Amniotic epithelial cell (primary cell): ENCODE results near the gene RBM11.
"Not testable (repeated sequence)": the region's sequence is repeated elsewhere in the genome, so short reads cannot be mapped to it uniquely, and the experiment has no call there.

ENCODE experiments used
- DNase-seq: peaks from one replicate; pipeline ENCODE4 v3.0.0-alpha.2; 2010; ENCODE audit warnings: low read depth

Gene RBM11, protein sequence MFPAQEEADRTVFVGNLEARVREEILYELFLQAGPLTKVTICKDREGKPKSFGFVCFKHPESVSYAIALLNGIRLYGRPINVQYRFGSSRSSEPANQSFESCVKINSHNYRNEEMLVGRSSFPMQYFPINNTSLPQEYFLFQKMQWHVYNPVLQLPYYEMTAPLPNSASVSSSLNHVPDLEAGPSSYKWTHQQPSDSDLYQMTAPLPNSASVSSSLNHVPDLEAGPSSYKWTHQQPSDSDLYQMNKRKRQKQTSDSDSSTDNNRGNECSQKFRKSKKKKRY

DNA sequence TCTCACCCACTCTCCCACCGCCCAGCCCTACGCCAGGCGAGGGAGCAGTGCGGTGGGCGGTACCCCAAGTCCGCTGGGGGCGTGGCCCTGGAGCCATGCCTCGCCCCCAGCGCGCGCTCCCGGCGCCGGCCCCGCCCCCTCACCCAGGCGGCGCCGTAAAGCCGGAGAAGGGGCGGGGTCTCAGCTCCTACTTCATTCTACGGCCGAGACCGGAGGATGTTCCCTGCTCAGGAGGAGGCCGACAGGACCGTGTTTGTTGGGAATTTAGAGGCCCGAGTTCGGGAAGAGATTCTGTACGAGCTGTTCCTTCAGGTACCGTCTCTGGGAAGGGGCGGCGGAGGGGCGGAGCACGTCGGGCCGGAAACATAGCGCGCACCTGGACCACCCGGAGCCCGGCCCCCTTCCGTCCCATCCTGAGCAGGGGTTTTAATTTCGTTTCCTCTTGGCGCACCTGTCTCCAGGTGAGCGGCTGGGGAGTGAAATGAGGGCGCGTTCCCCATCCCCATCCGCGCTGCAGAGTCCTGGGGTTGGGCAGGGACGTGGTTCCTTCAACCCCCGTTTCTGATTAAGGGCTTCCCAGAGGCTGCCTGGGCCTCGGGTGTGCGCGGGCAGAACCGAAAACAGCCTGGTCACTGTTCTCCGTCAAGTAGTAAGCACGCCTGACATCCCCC, at the start of gene RBM11:
Gene RBM11 (plus strand): TSS at position 187 of the 671 bp plus-strand sequence. CDS start 30 bp downstream, at position 217.
- peak; percentile 4 for DNase-seq

DNA sequence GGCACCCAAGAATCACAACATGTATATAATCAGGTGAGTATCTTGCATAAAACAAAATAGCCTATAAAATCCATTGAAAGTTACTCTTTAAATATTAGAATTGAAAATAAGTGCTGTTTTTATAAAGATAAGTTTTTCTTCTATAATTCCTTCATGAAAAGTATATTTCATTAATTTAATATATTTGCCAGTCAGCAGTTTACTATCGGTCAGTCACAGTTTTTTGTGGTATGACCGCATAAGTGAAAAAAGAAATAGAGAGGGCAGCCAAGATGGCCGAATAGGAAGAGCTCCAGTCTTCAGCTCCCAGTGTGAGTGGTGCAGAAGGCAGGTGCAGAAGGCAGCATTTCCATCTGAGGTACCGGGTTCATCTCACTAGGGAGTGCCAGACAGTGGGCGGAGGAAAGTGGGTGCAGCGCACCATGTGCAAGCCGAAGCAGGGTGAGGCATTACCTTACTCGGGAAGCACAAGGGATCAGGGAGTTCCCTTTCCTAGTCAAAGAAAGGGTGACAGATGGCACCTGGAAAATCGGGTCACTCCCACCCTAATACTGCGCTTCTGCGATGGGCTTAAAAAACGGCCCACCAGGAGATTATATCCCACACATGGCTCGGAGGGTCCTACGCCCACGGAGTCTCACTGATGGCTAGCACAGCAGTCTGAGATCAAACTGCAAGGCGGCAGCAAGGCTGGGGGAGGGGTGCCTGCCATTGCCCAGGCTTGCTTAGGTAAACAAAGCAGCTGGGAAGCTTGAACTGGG, 49.3 kb upstream of the RBM11 start:
- not testable (repeated sequence) for DNase-seq

DNA sequence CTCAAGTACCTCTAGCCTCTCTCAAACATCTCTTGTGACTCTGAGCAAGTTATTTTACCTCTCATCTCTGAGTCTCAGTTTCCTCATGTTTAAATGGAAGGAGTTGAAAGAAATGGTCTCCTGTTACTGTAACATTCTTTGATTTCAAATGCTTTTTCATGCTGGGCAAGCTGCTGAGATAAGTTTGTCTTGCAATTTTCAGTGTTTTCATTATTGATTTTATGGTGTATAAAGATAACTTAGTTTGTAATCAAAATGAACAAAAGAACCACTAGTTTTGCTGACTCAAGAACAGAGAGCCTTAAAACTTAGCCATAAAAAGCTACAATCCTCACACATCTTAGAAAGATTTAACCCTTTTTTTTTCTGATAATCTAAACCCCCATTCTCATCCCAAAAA, 9.7 kb upstream of the RBM11 start:
- no peak for DNase-seq

- no peak for DNase-seq
Observed at GRCh38 chr21:14210738-14211137, 5.2 kb upstream of the RBM11 start, which contains the start of gene LIPI. Gene LIPI (minus strand): TSS chr21:14210955. CDS start chr21:14210845, 110 bp downstream.

DNA sequence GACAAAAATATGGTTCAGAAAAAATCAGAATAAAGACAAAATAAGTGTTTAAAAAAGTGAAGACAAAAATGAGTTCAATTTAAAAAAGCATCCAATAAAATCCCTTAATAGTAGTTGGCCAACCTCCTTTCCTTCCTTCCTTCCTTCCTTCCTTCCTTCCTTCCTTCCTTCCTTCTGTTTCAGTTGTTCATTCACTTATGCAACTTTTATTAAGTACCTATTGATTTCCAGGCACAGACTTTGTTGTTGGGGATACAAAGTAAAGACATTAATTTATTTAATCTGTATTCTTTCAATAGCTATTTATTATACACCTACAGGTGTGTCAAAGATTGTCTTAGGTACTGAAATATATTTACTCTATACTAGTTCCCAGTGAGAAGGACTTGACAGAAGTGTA, 2.8 kb upstream of the RBM11 start:
- DNase-seq: no peak

DNA sequence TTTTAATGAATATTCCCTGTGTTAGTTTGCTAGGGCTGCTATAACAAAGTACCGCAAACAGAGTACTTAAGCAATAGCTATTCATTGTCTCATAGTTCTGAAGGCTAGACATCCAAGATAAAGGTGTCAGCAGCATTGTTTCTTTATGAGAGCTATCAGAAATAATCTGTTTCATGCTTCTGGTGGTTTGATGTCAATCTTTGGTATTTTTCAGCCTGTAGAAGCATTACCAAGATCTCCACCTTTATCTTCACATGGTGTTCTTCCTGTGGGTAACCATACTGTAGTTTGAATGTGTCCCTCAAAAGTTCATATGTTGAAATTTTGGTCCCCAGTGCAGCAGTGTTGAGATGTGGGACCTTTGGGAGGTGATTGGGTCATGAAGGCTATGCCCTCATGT, 7.4 kb downstream of the RBM11 start:
- no peak for DNase-seq

- no peak for DNase-seq
Observed at GRCh38 chr21:14229399-14229798, 13.4 kb downstream of the RBM11 start.

DNA sequence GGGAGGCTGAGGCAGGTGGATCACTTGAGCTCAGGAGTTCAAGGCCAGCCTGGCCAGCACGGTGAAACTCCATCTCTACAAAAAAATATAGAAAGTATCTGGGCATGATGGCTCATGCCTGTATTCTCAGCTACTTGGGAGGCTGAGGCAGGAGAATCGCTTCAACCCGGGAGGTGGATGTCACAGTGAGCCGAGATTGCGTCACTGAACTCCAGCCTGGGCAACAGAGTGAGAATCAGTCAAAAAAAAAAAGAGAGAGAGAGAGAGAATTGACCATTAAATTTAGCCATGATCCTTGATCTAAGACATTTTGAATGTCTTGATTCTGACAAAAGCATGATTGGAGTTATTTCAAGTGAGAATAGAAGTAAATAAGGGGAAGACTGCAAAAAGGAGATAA, 19.1 kb downstream of the RBM11 start:
- DNase-seq: no peak

DNA sequence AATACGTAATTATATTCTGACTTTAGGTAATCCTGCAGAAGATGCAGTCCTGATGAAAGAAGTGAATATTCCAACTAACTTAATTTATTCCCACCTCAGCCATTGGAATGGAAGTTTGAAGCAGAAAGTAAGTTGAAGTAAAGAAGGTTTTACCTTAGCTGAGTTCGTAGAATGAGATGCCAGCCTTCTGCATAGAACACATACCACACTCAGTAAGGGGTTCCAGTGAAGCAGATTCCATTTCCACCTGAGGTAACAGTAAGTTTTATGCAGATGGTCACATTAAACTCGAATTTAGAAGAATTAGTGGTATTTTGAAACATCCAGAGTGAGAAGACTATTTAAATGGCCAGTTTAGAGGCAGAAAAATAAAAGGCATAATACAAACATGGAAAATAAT, 20.2 kb downstream of the RBM11 start:
- DNase-seq: no peak

- DNase-seq: no peak
Observed at GRCh38 chr21:14239281-14239680, 23.3 kb downstream of the RBM11 start.

DNA sequence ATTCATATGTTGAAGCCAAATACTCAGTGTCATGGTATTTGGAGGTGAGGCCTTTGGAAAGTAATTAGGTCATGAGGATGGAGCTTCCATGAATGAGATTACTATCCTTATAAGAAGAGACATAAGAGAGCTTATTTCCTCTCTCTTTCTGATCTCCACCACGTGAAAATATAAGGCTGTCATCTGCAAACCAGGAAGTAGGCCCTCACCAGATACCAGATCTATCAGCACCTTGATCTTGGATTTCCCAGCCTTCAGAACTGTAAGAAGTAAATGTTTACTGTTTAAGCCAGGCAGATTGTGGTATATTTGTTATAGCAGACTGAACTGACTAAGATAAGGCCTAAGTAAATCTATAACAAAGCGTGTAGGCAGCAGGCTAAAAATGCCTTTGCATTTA, 25.3 kb downstream of the RBM11 start:
- DNase-seq: no peak

GRCh38 chr21:14243461-14243860, 27.5 kb downstream of the RBM11 start:
- DNase-seq: no peak

DNA sequence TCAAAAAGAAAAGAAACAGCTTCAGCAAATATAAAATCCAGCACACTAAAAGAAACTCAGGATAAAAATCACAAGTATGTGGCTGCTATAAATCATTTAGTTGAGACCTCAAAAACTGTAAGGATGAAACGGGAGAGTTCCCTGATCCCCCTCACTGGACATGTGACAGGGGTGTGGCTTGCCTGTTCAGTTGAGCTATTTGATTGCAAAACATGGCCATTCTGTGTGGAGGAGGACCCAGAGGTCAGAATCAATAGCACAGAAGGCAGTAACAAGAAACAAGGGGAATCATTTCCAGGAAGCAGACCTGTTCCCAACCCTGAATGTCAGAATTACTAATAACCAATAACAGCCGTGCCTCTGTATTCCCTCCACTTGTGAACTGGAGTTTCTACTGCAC, 27.9 kb downstream of the RBM11 start:
- no peak for DNase-seq

DNA sequence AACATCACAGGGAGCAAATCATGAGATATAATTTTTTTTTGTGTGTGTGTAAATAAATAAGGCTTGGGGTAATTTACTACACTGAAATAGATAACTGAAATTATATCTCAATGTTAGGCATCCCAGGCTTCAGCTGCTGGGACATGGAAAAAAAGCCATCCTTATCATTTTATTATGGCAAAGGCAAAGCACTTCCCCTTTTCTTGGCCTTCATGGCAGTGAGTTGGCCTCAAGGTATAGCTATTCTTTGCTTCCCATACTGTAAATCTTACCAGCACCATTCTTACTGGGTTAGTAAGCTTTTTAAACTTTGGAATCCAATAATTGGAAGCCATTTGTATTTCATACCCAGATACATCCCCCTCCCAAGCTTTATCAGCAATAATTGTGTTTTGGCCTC, 29.0 kb downstream of the RBM11 start:
- DNase-seq: no peak

GRCh38 chr21:14245711-14246110, 29.8 kb downstream of the RBM11 start:
- DNase-seq: no peak

DNA sequence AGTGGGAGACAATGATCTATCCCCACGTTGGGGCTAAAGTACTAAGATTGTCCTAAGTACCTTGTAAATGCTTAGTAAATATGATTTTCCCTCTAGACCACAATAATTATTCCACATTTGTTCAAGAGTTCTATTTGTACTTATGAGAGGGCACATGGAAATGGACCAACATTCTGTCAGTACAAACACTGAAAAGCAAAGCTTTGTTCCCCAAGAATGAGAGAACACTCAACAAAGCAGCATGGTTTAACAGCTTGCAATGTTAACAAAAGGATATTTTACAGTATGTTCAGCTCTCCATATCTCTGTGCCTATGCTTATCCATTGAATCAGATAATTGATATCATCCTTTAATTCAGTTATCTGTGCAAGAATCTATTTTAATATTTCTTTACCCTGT, 35.4 kb downstream of the RBM11 start:
- no peak for DNase-seq

GRCh38 chr21:14259747-14260146, 43.8 kb downstream of the RBM11 start:
- peak; percentile 44 for DNase-seq

DNA sequence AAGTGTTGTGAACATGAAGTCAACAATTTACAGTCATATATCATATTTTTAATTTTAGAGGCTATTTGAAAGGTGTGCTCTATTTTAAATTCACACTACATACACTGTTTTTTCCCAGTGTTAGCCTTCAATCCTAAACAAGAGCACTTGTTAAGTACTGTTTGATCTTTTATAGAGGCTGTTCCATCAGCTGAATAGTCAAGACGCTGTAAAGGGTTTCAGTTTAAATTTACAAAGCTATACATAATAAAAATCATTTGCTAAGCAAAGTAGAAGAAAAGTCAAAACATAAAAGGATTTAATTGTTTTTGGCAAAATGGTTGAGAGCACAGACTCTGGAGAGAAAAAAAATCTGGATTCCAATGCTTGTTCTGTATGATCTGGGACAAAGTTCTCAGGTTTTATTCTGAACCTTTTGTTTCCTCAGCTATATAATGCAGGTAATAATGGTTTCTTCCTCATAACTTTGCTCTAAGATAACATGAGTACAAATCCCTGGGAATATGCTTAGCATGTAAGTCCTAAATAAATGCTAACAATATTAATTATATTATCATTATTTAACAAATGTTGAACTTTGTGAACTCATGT, 44.3 kb downstream of the RBM11 start:
- DNase-seq: no peak

- DNase-seq: no peak
Observed at GRCh38 chr21:14262039-14262438, 46.1 kb downstream of the RBM11 start.

- no peak for DNase-seq
Observed at GRCh38 chr21:14263879-14264278, 47.9 kb downstream of the RBM11 start.

GRCh38 chr21:14265023-14265422, 49.1 kb downstream of the RBM11 start:
- no peak for DNase-seq

DNA sequence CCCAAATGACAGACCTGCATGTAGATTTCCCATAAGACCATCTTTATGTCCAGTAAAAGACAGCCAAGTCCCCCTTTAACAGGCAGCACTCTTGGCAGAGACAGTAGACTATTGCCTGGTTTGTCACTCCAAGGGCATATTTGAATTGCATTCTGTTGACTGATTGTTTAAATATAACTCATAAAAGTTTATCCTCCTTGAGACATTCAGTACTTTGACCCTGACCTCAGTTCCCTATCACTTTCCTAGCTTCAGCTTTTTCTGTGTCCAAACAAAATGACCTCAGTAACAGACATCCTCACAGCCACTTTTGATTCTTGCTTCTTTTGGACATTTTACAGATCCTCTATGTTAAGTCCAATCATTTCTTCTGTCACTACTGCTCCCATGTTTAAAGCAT, 51.1 kb downstream of the RBM11 start:
- no peak for DNase-seq

GRCh38 chr21:14270631-14271030, 54.7 kb downstream of the RBM11 start:
- DNase-seq: no peak
